A549 (cell line): ENCODE results near the gene KRT40. TPM values are rescaled to one million over a fixed set of nuclear protein-coding genes. Genes with fewer than 3 reads are reported as not detected.

Experiments
- ATAC-seq, 2 experiments: fragments of 200-7000 bp in 1 of 2; fragments of >200 bp in 1 of 2; cut with Nextera tagmentation in 1 of 2; cut with Tn5 transposase in 1 of 2; 3 replicates each; pipeline versions ENCODE4 v1.8.0 to v1.9.1; 2018 to 2020; ENCODE audit warnings: mild to moderate bottlenecking in 1 of 2, moderate library complexity in 1 of 2
- CTCF ChIA-PET: fragments of 300-600 bp; sonication (Branson Sonifier 250); formaldehyde crosslinking; extraction: SDS; loops from one replicate; lab custom pipeline; 2021; ENCODE audit warnings: antibody characterized with exemption, inconsistent platforms; lab: Yijun Ruan, JAX
- POLR2A ChIA-PET: fragments of 350-600 bp; formaldehyde crosslinking; extraction: SDS; loops from one replicate; lab custom pipeline; 2021; ENCODE audit warnings: antibody characterized with exemption, inconsistent platforms; lab: Yijun Ruan, JAX
- DNase-seq, 2 experiments: peaks; one replicate each; pipeline versions ENCODE4 v3.0.0 to v3.0.0-alpha.2; 2011 to 2016; ENCODE audit warnings: low read depth in 1 of 2, low spot score in 1 of 2
- FAIRE-seq: peaks from 2 replicates; lab custom pipeline; 2011; peaks lifted over from hg19 to GRCh38; lab: Jason Lieb, UNC
- H3K27ac ChIP-seq, 2 experiments: fragments of >200 bp; sonication (Bioruptor Twin); formaldehyde crosslinking; 3 replicates each; pipeline ENCODE4 v1.5.1; 2016 to 2017
- H3K4me1 ChIP-seq: fragments of >200 bp; sonication (Bioruptor Twin); formaldehyde crosslinking; 3 replicates; pipeline ENCODE4 v1.6.1; 2016
- H3K4me2 ChIP-seq: fragments of >200 bp; sonication (Bioruptor Twin); formaldehyde crosslinking; 3 replicates; pipeline ENCODE4 v1.6.1; 2016
- H3K4me3 ChIP-seq: fragments of >200 bp; sonication (Bioruptor Twin); formaldehyde crosslinking; 3 replicates; pipeline ENCODE4 v1.5.1; 2016
- H3K9me3 ChIP-seq: fragments of >200 bp; sonication (Bioruptor Twin); formaldehyde crosslinking; 3 replicates; pipeline ENCODE4 v1.6.1; 2016
- ATOH8 ChIP-seq: fragments of 250-450 bp; sonication (Bioruptor Pico); IDR thresholded peaks from 2 replicates; pipeline ENCODE4 v1.5.0; 2020; ENCODE audit warnings: low read depth, mild to moderate bottlenecking, moderate library complexity
- BCL3 ChIP-seq: fragments of >200 bp; sonication (Bioruptor Twin); formaldehyde crosslinking; IDR thresholded peaks from 3 replicates; pipeline ENCODE4 v1.6.1; 2016
- CBX2 ChIP-seq: fragments of 200-600 bp; sonication (generic); IDR thresholded peaks from 2 replicates; pipeline ENCODE4 v1.6.1; 2016; ENCODE audit warnings: low read depth, mild to moderate bottlenecking, borderline replicate concordance
- CBX8 ChIP-seq: fragments of 200-600 bp; sonication (generic); IDR thresholded peaks from 2 replicates; pipeline ENCODE4 v1.6.1; 2016
- CHD2 ChIP-seq: fragments of 150-350 bp; IDR thresholded peaks from 2 replicates; pipeline ENCODE4 v1.6.1; 2014; ENCODE audit warnings: low read length; ENCODE audit not compliant: partially characterized antibody
- CHD4 ChIP-seq: fragments of 200-600 bp; sonication (generic); IDR thresholded peaks from 2 replicates; pipeline ENCODE4 v1.6.1; 2016; ENCODE audit warnings: antibody characterized with exemption, mild to moderate bottlenecking, borderline replicate concordance
- E2F6 ChIP-seq: IDR thresholded peaks from 2 replicates; pipeline ENCODE4 v1.6.1; 2012; ENCODE audit warnings: low read depth, borderline replicate concordance
- ELK1 ChIP-seq: fragments of 150-350 bp; IDR thresholded peaks from 2 replicates; pipeline ENCODE4 v1.6.1; 2014; ENCODE audit warnings: low read depth, mild to moderate bottlenecking, low read length
- FOSB ChIP-seq: fragments of 250-450 bp; sonication (Bioruptor Pico); IDR thresholded peaks from 2 replicates; pipeline ENCODE4 v1.5.0; 2020; ENCODE audit warnings: mild to moderate bottlenecking, moderate library complexity
- FOSL2 ChIP-seq, 2 experiments: fragments of 450-650 bp in 1 of 2; fragments of >200 bp in 1 of 2; sonication (Bioruptor Twin) in 1 of 2; formaldehyde crosslinking; IDR thresholded peaks; 2 replicates each; pipeline versions ENCODE4 v1.5.0 to v1.6.1; 2016 to 2020; ENCODE audit warnings: mild to moderate bottlenecking in 1 of 2, moderate library complexity in 1 of 2
- FOXS1 ChIP-seq: fragments of 250-450 bp; sonication (Bioruptor Pico); IDR thresholded peaks from 2 replicates; pipeline ENCODE4 v1.5.0; 2020; ENCODE audit warnings: mild to moderate bottlenecking, moderate library complexity
- HES2 ChIP-seq: fragments of >200 bp; sonication (Bioruptor Twin); formaldehyde crosslinking; IDR thresholded peaks from 2 replicates; pipeline ENCODE4 v1.6.1; 2016
- HOXA7 ChIP-seq: fragments of 250-450 bp; sonication (Bioruptor Pico); IDR thresholded peaks from 2 replicates; pipeline ENCODE4 v1.5.0; 2020; ENCODE audit warnings: mild to moderate bottlenecking, moderate library complexity
- HOXB13 ChIP-seq: fragments of 250-450 bp; sonication (Bioruptor Pico); IDR thresholded peaks from 2 replicates; pipeline ENCODE4 v1.5.0; 2020; ENCODE audit warnings: low read depth, mild to moderate bottlenecking, moderate library complexity
- KDM1A ChIP-seq: fragments of 200-600 bp; sonication (generic); IDR thresholded peaks from 2 replicates; pipeline ENCODE4 v1.6.1; 2016; ENCODE audit warnings: low read depth, mild to moderate bottlenecking
- MAX ChIP-seq: IDR thresholded peaks from 2 replicates; pipeline ENCODE4 v1.6.1; 2012
- REST ChIP-seq: fragments of 200-600 bp; sonication (generic); IDR thresholded peaks from 2 replicates; pipeline ENCODE4 v1.6.1; 2016; ENCODE audit warnings: antibody characterized with exemption, mild to moderate bottlenecking, moderate library complexity
- SREBF2 ChIP-seq: fragments of 450-650 bp; IDR thresholded peaks from 2 replicates; pipeline ENCODE4 v1.6.1; 2014; ENCODE audit warnings: mild to moderate bottlenecking, moderate library complexity
- USF2 ChIP-seq: fragments of 450-650 bp; IDR thresholded peaks from 2 replicates; pipeline ENCODE4 v1.6.1; 2014; ENCODE audit warnings: antibody characterized with exemption
- ZFP36 ChIP-seq: fragments of 450-650 bp; IDR thresholded peaks from 2 replicates; pipeline ENCODE4 v1.6.1; 2014; ENCODE audit warnings: borderline replicate concordance; ENCODE audit not compliant: partially characterized antibody
- WGBS: methylation state at CpG from one replicate; pipeline ENCODE4 v1.1.6; 2017; ENCODE audit errors: missing lambda C conversion rate; 5-methylcytosine and 5-hydroxymethylcytosine counted together
- polyA plus RNA-seq, 4 experiments: library from polyadenylated mRNA; depleted of rRNA in 3 of 4; stranded (reverse); fragments of >200 nt; fragmentation: RNase III in 1 of 4; extraction: RNeasy Plus Mini Kit Qiagen cat#74134 plus additional on column Dnase treatment in 1 of 4; gene quantifications; 2 replicates in 3 of 4; 3 replicates in 1 of 4; pipeline ENCODE4 v1.2.3, GENCODE V29; 2011 to 2017

KRT40 gene
- polyA plus RNA-seq, 2 of the 4 experiments (the other 2 are of a cell fraction): not detected

GRCh38 chr17:40986920-40987319 lies 2.8 kb upstream of the KRT40 start:
- H3K9me3 ChIP-seq: 0 out of 3 replicates have a peak, but pooled peaks cover 5% of the 10 kb centered on the region

More at GRCh38 chr17:40986920-40987319, 2.8 kb upstream of the KRT40 start:
- no peak for DNase-seq
- TF ChIP-seq MAX: no peak
- no peak for TF ChIP-seq HOXA7 (CRISPR knock-in tag)
- no peak for TF ChIP-seq CHD2
- no peak for TF ChIP-seq ATOH8 (CRISPR knock-in tag)
- no peak for TF ChIP-seq FOXS1 (CRISPR knock-in tag)
- no peak for TF ChIP-seq REST
- TF ChIP-seq CBX2: no peak
- TF ChIP-seq HOXB13: no peak
- TF ChIP-seq BCL3: no peak
- TF ChIP-seq HES2: no peak
- TF ChIP-seq USF2: no peak
- no peak for TF ChIP-seq KDM1A
- no peak for TF ChIP-seq E2F6
- no peak for TF ChIP-seq SREBF2
- TF ChIP-seq FOSB (CRISPR knock-in tag): no peak
- no peak for TF ChIP-seq FOSL2 (IDR thresholded peaks at IDR 0.05)
- TF ChIP-seq FOSL2 (CRISPR knock-in tag; IDR thresholded peaks at IDR 0.05): no peak
- TF ChIP-seq ZFP36: no peak
- no peak for TF ChIP-seq CHD4
- no peak for TF ChIP-seq CBX8
- TF ChIP-seq ELK1: no peak
- ATAC-seq: no peak
- Histone ChIP-seq H3K4me2 (no peak overlapping the region), H3K4me1 (no peaks in the 10 kb centered on the region), H3K4me3 (no peak overlapping the region), H3K27ac (no peak overlapping the region)
- WGBS: 67% methylated on average over 8 of the region's 8 CpGs
- POLR2A ChIA-PET: no interaction called here
- CTCF ChIA-PET: interaction anchor here (0.7 to 1.5 kb wide), 4 partner anchors 31 to 675 kb away, joined by 3 to 4 read pairs (median 4); no protein-coding TSS in a partner anchor
- no peak for FAIRE-seq
